Mucosa of stomach (tissue), 1 donor: ENCODE data around the gene APBB2.

Source experiments
- H3K27me3 ChIP-seq: one replicate; pipeline ENCODE4 v1.7.0; 2013; ENCODE audit warnings: mild to moderate bottlenecking, low read length; ENCODE audit not compliant: control insufficient read depth, insufficient read depth
- H3K36me3 ChIP-seq: one replicate; pipeline ENCODE4 v1.7.0; 2013; ENCODE audit warnings: low read length; ENCODE audit not compliant: control insufficient read depth, insufficient read depth
- H3K4me1 ChIP-seq: one replicate; pipeline ENCODE4 v1.7.0; 2013; ENCODE audit warnings: mild to moderate bottlenecking, low read length; ENCODE audit not compliant: control insufficient read depth, insufficient read depth
- H3K4me3 ChIP-seq: one replicate; pipeline ENCODE4 v1.7.0; 2013; ENCODE audit warnings: low read length
- H3K9ac ChIP-seq: one replicate; pipeline ENCODE4 v1.7.0; 2013; ENCODE audit warnings: mild to moderate bottlenecking, low read length, moderate library complexity
- H3K9me3 ChIP-seq: one replicate; pipeline ENCODE4 v1.7.0; 2013; ENCODE audit warnings: mild to moderate bottlenecking, low read length, moderate library complexity; ENCODE audit not compliant: control insufficient read depth
- donor health status: Pancreatic carcinoma.

APBB2 gene

GRCh38 chr4:40874331-40874730 is 340.0 kb downstream of the APBB2 start:
- H3K9ac ChIP-seq: no peak overlapping the region
- H3K9me3 ChIP-seq: no peaks in the 10 kb centered on the region
- no peaks in the 10 kb centered on the region for H3K36me3 ChIP-seq
- H3K4me3 ChIP-seq: no peak overlapping the region
- no peaks in the 10 kb centered on the region for H3K27me3 ChIP-seq
- H3K4me1 ChIP-seq: no peaks in the 10 kb centered on the region

DNA sequence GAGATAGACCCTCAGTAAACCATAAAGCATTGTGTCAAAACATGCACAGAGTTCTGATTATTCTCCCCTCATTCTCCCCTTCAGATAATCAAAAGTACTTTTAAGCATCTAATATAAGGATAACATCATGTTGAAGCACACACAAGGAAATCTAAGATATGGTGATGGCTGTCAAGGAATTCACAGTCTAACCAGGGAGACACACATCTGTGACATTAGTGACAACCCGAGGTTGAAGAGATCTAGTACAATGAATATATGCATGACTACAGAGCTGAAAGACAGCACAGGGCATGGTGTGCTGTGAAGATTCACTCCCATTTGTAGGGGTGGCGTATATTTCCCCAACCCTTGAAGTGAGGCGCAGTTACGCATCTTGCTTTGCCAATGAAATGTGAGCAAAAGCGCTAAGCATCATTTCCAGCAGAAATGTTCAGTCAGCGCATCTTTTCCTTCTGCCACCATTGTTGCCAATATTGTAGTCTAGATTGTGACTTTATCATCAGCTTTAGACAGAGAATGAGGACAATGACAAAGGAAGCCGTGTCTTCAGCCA is 342.6 kb downstream of the APBB2 start:
- H3K27me3 ChIP-seq: no peaks in the 10 kb centered on the region
- H3K4me3 ChIP-seq: no peak overlapping the region
- H3K36me3 ChIP-seq: no peaks in the 10 kb centered on the region
- no peaks in the 10 kb centered on the region for H3K4me1 ChIP-seq
- H3K9ac ChIP-seq: no peak overlapping the region
- no peaks in the 10 kb centered on the region for H3K9me3 ChIP-seq

DNA sequence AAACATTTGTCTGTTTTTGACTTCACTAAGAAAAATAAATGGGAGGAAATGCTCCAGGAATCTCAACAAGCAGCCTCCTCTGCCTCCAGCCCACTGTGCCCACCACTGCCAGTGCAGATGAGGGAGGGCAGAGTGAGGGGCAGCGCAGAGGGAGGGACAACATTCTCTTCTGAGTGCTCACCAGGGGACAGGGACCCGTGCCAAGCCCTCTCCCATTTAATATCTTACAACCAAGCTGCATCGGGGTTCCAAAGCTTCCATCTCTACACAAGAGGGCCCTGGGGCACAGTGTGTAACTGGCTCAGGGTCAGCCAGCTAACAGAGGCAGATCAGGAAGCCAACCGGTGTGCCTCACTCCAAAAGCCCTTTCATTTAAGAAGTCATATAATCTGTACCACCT is 344.2 kb downstream of the APBB2 start:
- Histone ChIP-seq H3K4me3 (no peak overlapping the region), H3K9ac (no peak overlapping the region), H3K4me1 (no peaks in the 10 kb centered on the region)

DNA sequence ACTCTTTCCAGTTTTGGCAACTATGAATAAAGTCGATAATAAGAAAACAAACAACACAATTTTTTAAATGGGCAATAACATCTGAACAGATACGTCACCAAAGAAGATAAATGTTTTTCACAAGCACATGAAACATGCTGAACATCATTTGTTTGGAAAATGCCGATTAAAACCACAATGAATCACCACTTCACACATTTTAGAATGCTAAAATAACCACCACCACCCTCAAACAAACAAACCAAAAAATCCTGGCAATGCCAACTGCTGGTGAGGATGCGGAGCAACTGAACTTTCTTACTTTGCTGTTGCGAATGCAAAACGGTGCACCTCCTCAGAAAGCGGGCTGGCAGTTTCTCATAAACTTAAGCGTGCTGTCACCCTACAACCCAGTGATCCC is 348.6 kb downstream of the APBB2 start:
- H3K36me3 ChIP-seq: no peaks in the 10 kb centered on the region
- H3K4me1 ChIP-seq: no peaks in the 10 kb centered on the region
- no peak overlapping the region for H3K9ac ChIP-seq
- no peaks in the 10 kb centered on the region for H3K9me3 ChIP-seq
- no peaks in the 10 kb centered on the region for H3K27me3 ChIP-seq
- H3K4me3 ChIP-seq: no peak overlapping the region

More for the DNA sequence above, 344.2 kb downstream of the APBB2 start:
- H3K36me3 ChIP-seq: no peaks in the 10 kb centered on the region
- H3K27me3 ChIP-seq: no peaks in the 10 kb centered on the region
- H3K9me3 ChIP-seq: no peaks in the 10 kb centered on the region

GRCh38 chr4:40864531-40864930 is 349.8 kb downstream of the APBB2 start:
- Histone ChIP-seq H3K9ac (no peak overlapping the region), H3K36me3 (no peaks in the 10 kb centered on the region), H3K9me3 (no peaks in the 10 kb centered on the region), H3K27me3 (no peaks in the 10 kb centered on the region), H3K4me3 (no peak overlapping the region), H3K4me1 (no peaks in the 10 kb centered on the region)

GRCh38 chr4:40858962-40859361 is 355.4 kb downstream of the APBB2 start:
- Histone ChIP-seq H3K4me3 (no peak overlapping the region), H3K36me3 (no peaks in the 10 kb centered on the region), H3K9ac (no peak overlapping the region), H3K9me3 (no peaks in the 10 kb centered on the region), H3K27me3 (peaks cover 4% of the 10 kb centered on the region), H3K4me1 (no peaks in the 10 kb centered on the region)

DNA sequence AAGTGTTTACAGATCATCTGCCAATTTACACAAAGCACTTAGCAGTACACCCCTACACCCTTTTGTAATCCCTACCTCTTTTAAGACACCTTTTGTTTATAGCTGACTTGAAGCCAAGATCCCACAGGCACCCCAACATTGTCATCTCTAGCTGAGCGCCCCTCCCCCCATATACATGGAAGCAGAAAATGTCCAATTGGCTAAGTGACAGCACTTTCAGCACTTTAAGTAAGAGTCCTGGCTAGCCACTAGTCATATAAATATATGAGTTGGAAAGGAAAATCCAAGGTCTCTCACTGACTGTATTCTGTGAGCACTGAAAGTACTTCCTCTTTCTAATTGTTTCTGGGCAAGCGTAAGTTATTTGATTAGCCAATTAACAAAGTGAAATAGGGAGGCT is 356.4 kb downstream of the APBB2 start:
- H3K4me3 ChIP-seq: no peak overlapping the region
- H3K36me3 ChIP-seq: no peaks in the 10 kb centered on the region
- H3K9me3 ChIP-seq: no peaks in the 10 kb centered on the region
- no peak overlapping the region for H3K9ac ChIP-seq
- no peaks in the 10 kb centered on the region for H3K4me1 ChIP-seq
- peaks cover 4% of the 10 kb centered on the region for H3K27me3 ChIP-seq

DNA sequence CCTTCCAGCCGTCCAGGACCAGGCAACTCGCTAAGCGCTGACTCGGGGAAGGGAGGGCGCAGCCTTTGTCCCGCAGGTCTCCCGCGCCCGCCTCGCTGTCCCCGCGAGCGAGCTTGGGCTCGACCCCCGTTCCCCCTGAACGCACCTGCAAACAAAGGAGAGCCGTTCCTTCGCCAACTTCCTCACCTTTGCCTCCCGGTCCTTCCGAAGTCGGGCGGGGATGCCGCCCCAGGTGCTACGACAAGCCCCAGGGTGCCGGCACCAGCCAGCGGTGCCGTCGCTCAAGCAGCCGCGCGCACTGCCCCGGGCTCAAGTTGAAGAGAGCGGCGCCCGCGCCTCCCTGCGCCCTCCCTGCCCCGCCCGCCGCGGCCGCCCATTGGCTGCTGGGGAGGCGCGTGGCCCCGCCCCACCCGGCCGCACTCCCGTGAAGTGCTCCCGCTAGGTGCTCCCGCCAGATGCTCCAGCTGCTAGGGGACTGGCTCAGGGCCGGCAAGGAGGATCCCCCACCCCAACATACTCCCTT is 357.4 kb downstream of the APBB2 start:
- no peak overlapping the region for H3K9ac ChIP-seq
- H3K27me3 ChIP-seq: peaks cover 4% of the 10 kb centered on the region
- no peaks in the 10 kb centered on the region for H3K9me3 ChIP-seq
- H3K4me1 ChIP-seq: no peaks in the 10 kb centered on the region
- H3K4me3 ChIP-seq: no peak overlapping the region
- no peaks in the 10 kb centered on the region for H3K36me3 ChIP-seq

DNA sequence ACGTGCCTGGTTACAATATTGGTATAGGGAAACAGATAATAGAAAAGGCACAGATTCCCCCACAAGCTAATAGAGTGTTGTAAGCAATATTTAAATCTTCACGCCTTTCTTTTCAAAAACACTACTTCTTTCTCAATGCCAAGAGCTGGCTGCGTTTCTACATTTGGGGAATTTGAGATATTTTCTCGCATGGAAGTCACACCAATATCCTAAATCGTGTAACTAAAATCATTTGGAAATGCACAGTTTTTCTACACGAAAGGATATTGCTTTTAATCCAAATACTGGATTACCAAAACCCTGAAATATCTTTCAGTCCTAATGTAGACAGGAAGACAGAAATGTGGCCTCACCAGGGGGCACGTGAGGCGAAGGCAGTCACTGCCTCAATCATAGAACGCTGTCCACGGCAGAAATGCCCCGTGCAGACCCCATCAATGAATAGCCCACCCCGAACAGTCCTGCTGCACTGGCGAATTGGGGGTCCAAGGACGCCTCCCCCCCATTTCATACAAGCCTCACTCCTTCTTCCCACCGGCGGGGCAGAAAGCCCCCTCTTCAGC is 358.0 kb downstream of the APBB2 start:
- H3K27me3 ChIP-seq: peaks cover 4% of the 10 kb centered on the region
- no peak overlapping the region for H3K9ac ChIP-seq
- no peak overlapping the region for H3K4me3 ChIP-seq
- H3K4me1 ChIP-seq: no peaks in the 10 kb centered on the region
- H3K36me3 ChIP-seq: no peaks in the 10 kb centered on the region
- H3K9me3 ChIP-seq: no peaks in the 10 kb centered on the region

- Histone ChIP-seq H3K27me3 (no peaks in the 10 kb centered on the region), H3K4me1 (no peaks in the 10 kb centered on the region), H3K36me3 (no peaks in the 10 kb centered on the region), H3K4me3 (no peak overlapping the region), H3K9me3 (no peaks in the 10 kb centered on the region), H3K9ac (no peak overlapping the region)
Measured at GRCh38 chr4:40850496-40850895, 363.8 kb downstream of the APBB2 start.

- Histone ChIP-seq H3K4me1 (no peaks in the 10 kb centered on the region), H3K4me3 (no peak overlapping the region), H3K9ac (no peak overlapping the region)
Measured at GRCh38 chr4:40848940-40849339, 365.4 kb downstream of the APBB2 start.

GRCh38 chr4:40848251-40848650 is 366.1 kb downstream of the APBB2 start:
- Histone ChIP-seq H3K4me1 (no peaks in the 10 kb centered on the region), H3K9me3 (no peaks in the 10 kb centered on the region), H3K4me3 (no peak overlapping the region), H3K27me3 (no peaks in the 10 kb centered on the region), H3K9ac (no peak overlapping the region), H3K36me3 (no peaks in the 10 kb centered on the region)

More at GRCh38 chr4:40848940-40849339, 365.4 kb downstream of the APBB2 start:
- H3K36me3 ChIP-seq: no peaks in the 10 kb centered on the region
- H3K27me3 ChIP-seq: no peaks in the 10 kb centered on the region
- H3K9me3 ChIP-seq: no peaks in the 10 kb centered on the region
